GM19328 (cell line): Measurements from ENCODE around the gene F5.
"Not testable (repeated sequence)": the region's sequence is repeated elsewhere in the genome, so short reads cannot be mapped to it uniquely, and the experiment has no call there.

ENCODE experiments used
- ATAC-seq: cut with Tn5 transposase; IDR thresholded peaks from one replicate; pipeline ENCODE4 v1.9.1; 2021; ENCODE audit warnings: mild to moderate bottlenecking, moderate library complexity; ENCODE audit not compliant: unreplicated experiment

F5 gene

GRCh38 chr1:169511316-169512005, 74.8 kb downstream of the F5 start:
- ATAC-seq = no peak

- no peak for ATAC-seq
Measured at GRCh38 chr1:169510060-169510459, 76.2 kb downstream of the F5 start.

GRCh38 chr1:169509354-169509753, 76.9 kb downstream of the F5 start:
- no peak for ATAC-seq

GRCh38 chr1:169508432-169509338, 77.6 kb downstream of the F5 start:
- no peak for ATAC-seq

- no peak for ATAC-seq
Measured at GRCh38 chr1:169507413-169507812, 78.9 kb downstream of the F5 start.

- not testable (repeated sequence) for ATAC-seq
Measured at GRCh38 chr1:169503601-169504000, 82.7 kb downstream of the F5 start.

- no peak for ATAC-seq
Measured at GRCh38 chr1:169499807-169500206, 86.5 kb downstream of the F5 start.

- no peak for ATAC-seq
Measured at GRCh38 chr1:169497317-169497716, 89.0 kb downstream of the F5 start.

- ATAC-seq = no peak
Measured at GRCh38 chr1:169495916-169496315, 90.4 kb downstream of the F5 start.

GRCh38 chr1:169495046-169495775, 91.1 kb downstream of the F5 start:
- ATAC-seq = no peak

GRCh38 chr1:169494343-169494742, 91.9 kb downstream of the F5 start:
- no peak for ATAC-seq

- no peak for ATAC-seq
Measured at GRCh38 chr1:169493251-169493650, 93.0 kb downstream of the F5 start.

GRCh38 chr1:169491845-169492281, 94.4 kb downstream of the F5 start:
- peak; percentile 57 for ATAC-seq

- ATAC-seq = no peak
Measured at GRCh38 chr1:169488157-169488556, 98.1 kb downstream of the F5 start.

GRCh38 chr1:169487561-169487960, 98.7 kb downstream of the F5 start:
- no peak for ATAC-seq

- no peak for ATAC-seq
Measured at GRCh38 chr1:169487133-169487532, 99.1 kb downstream of the F5 start.

- no peak for ATAC-seq
Measured at GRCh38 chr1:169486281-169487051, 99.8 kb downstream of the F5 start.

- peak; percentile 99 for ATAC-seq
Measured at GRCh38 chr1:169485431-169486280, 100.6 kb downstream of the F5 start, which contains the start of gene SLC19A2. Gene SLC19A2 (minus strand): TSS chr1:169485944. CDS start chr1:169485766, 178 bp downstream.

- ATAC-seq = peak; percentile 14
Measured at GRCh38 chr1:169484683-169485430, 101.4 kb downstream of the F5 start.
